Stimulated activated naive CD4-positive, alpha-beta T cell treated with Interleukin-2 at 50 U/mL for 16 hours (primary cell): ENCODE measurements around the gene HIVEP1.

Experiments
- DNase-seq: peaks from one replicate; lab custom pipeline; 2025; lab: John Stamatoyannopoulos, UW

The HIVEP1 gene

GRCh38 chr6:11994875-11995461 is 17.1 kb upstream of the HIVEP1 start:
- no peak for DNase-seq

GRCh38 chr6:11996751-11997150 is 15.4 kb upstream of the HIVEP1 start:
- no peak for DNase-seq

GRCh38 chr6:11999246-11999645 is 12.9 kb upstream of the HIVEP1 start:
- no peak for DNase-seq

GRCh38 chr6:12000174-12000573 is 11.9 kb upstream of the HIVEP1 start:
- no peak for DNase-seq

- no peak for DNase-seq
Measured at GRCh38 chr6:12001004-12001705, 11.0 kb upstream of the HIVEP1 start.

- no peak for DNase-seq
Measured at GRCh38 chr6:12001706-12002435, 10.2 kb upstream of the HIVEP1 start.

- DNase-seq, result no peak
Measured at GRCh38 chr6:12007473-12007872, 4.6 kb upstream of the HIVEP1 start.

- DNase-seq, result no peak
Measured at GRCh38 chr6:12007887-12008286, 4.2 kb upstream of the HIVEP1 start.

GRCh38 chr6:12008366-12009179 is 3.5 kb upstream of the HIVEP1 start:
- DNase-seq, result peak; percentile 82

GRCh38 chr6:12009180-12009685 is 2.9 kb upstream of the HIVEP1 start:
- no peak for DNase-seq

GRCh38 chr6:12009876-12010634 is 2.1 kb upstream of the HIVEP1 start:
- no peak for DNase-seq

- DNase-seq, result peak; percentile 56
Measured at GRCh38 chr6:12010635-12011275, 1.4 kb upstream of the HIVEP1 start.

GRCh38 chr6:12011276-12012037 is 655 bp upstream of the HIVEP1 start:
- peak; percentile 98 for DNase-seq

GRCh38 chr6:12012558-12013306 is 620 bp downstream of the HIVEP1 start:
- peak; percentile 81 for DNase-seq

GRCh38 chr6:12013307-12013719 is 1.2 kb downstream of the HIVEP1 start:
- DNase-seq, result no peak

- DNase-seq, result no peak
Measured at GRCh38 chr6:12014027-12014872, 2.1 kb downstream of the HIVEP1 start.

- DNase-seq, result no peak
Measured at GRCh38 chr6:12014873-12015149, 2.7 kb downstream of the HIVEP1 start.

GRCh38 chr6:12017263-12017662 is 5.2 kb downstream of the HIVEP1 start:
- DNase-seq, result no peak
